ENCODE results near the gene CDH2.

CDH2 gene

DNA sequence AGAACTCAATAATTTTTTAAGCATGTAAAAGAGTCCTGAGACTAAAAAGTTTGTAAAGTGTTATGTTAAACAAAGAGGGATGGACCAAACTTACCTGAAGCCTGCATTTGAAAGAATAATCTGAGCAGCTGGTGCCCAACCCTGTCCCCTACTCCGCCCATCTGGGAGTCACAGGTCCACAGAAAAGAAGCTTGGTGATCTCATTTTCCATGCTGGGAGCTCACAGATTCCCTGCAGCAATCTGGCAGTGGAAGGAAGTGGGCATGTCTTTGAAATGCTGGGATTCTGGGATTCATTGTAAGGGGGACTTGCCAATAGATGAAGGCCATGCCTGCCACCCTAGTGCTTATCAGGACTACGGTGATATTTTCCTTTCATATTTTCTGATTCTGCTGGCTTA is 17.9 kb downstream of the CDH2 start:
- no peak for TF ChIP-seq PAX5 (IDR thresholded peaks at IDR 0.05; ENCODE audit: insufficient read depth, low read length, severe bottlenecking)
- no peak for TF ChIP-seq SPI1 (IDR thresholded peaks at IDR 0.05; ENCODE audit: low read depth, low read length)
- TF ChIP-seq POU2F2 (IDR thresholded peaks at IDR 0.05; ENCODE audit: low read depth, low read length): no peak
- TF ChIP-seq TAF1 (IDR thresholded peaks at IDR 0.05; ENCODE audit: low read depth, low read length): no peak
- no peak for TF ChIP-seq POLR2A (IDR thresholded peaks at IDR 0.05; ENCODE audit: low read depth, low read length)
- no peak for TF ChIP-seq POLR2AphosphoS5 (IDR thresholded peaks at IDR 0.05; ENCODE audit: low read depth, low read length)
- DNase-seq (ENCODE audit: insufficient read length, low spot score) (no peak), FAIRE-seq (no peak)

DNA sequence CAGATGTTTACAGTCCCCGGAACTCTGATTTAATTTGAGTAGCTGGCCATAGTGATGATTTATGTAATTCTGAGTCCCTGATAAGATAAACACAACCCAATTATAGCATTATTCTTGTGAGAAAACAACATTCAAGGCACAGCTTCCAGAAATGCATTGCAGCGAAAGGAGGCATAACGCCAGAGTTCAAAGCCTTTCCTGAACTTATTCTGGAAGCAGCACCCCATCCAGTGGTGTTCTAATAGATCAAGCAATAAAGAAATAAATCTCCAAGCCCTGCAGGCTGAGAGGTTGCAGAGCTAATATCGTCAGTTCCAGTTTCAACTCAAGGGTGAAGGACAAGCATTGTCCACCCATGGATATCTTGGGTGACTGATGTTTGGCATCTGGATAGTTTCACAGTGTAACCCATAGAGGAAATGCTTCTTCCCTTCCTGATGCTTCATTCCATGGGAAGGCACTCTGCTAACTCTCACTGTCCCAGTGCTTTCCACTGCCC is 18.8 kb downstream of the CDH2 start:
- DNase-seq (ENCODE audit: insufficient read length, low spot score): no peak
- no peak for FAIRE-seq
- TF ChIP-seq SPI1 (IDR thresholded peaks at IDR 0.05; ENCODE audit: low read depth, low read length) (no peak), POLR2AphosphoS5 (IDR thresholded peaks at IDR 0.05; ENCODE audit: low read depth, low read length) (no peak), TAF1 (IDR thresholded peaks at IDR 0.05; ENCODE audit: low read depth, low read length) (no peak), POLR2A (IDR thresholded peaks at IDR 0.05; ENCODE audit: low read depth, low read length) (no peak), PAX5 (IDR thresholded peaks at IDR 0.05; ENCODE audit: insufficient read depth, low read length, severe bottlenecking) (no peak), POU2F2 (IDR thresholded peaks at IDR 0.05; ENCODE audit: low read depth, low read length) (no peak)

DNA sequence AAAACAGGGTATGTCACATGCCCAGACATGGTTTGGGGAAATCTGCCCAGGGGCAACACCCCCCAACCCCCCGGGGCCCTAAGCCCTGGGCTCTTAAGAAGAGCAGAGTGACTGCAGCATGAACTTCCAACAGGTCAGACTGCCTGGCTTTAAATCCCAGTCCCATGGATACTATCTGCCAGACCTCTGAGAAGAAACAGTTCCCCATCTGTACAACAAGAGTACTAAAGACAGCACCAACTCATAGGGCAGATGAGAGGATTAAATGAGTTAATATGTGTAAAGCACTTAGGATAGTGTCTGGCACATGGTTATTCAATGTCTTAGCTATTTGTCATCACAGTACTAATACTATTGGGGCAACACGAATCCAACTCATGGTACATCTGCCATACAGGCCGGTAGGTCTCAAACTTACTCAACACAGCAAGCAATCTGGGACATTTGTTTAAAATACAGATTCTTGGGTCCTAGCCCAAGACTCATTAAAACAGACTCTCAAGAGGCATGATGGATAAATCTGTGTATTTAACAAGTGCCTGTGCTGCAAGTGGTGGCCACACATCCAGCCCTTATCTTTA is 23.4 kb downstream of the CDH2 start:
- TF ChIP-seq SPI1 (IDR thresholded peaks at IDR 0.05; ENCODE audit: low read depth, low read length) (no peak), POU2F2 (IDR thresholded peaks at IDR 0.05; ENCODE audit: low read depth, low read length) (no peak), POLR2AphosphoS5 (IDR thresholded peaks at IDR 0.05; ENCODE audit: low read depth, low read length) (no peak), TAF1 (IDR thresholded peaks at IDR 0.05; ENCODE audit: low read depth, low read length) (no peak), PAX5 (IDR thresholded peaks at IDR 0.05; ENCODE audit: insufficient read depth, low read length, severe bottlenecking) (no peak), POLR2A (IDR thresholded peaks at IDR 0.05; ENCODE audit: low read depth, low read length) (no peak)
- no peak for DNase-seq (ENCODE audit: insufficient read length, low spot score)
- no peak for FAIRE-seq

DNA sequence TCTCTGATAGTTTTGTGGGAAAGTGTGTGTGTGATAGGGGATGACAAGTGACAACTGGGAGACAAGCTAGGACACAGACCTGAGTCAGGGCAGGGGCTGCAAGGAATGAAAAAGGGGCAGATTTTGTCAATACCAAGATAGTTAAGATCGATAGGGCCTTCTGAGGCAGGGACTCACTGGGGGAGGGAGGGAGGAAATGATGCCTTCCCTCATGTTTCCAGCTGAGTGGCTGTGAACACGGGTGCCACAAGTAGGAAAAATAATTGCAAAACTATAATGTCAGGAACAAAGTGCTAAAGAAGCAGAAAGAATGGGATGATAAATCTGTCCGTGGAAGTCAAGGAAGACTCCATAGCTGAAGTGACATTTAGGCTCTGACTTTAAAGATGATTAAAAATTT is 24.2 kb downstream of the CDH2 start:
- DNase-seq (ENCODE audit: insufficient read length, low spot score) (no peak), FAIRE-seq (no peak)
- TF ChIP-seq POU2F2 (IDR thresholded peaks at IDR 0.05; ENCODE audit: low read depth, low read length) (no peak), SPI1 (IDR thresholded peaks at IDR 0.05; ENCODE audit: low read depth, low read length) (no peak), POLR2A (IDR thresholded peaks at IDR 0.05; ENCODE audit: low read depth, low read length) (no peak), TAF1 (IDR thresholded peaks at IDR 0.05; ENCODE audit: low read depth, low read length) (no peak), PAX5 (IDR thresholded peaks at IDR 0.05; ENCODE audit: insufficient read depth, low read length, severe bottlenecking) (no peak), POLR2AphosphoS5 (IDR thresholded peaks at IDR 0.05; ENCODE audit: low read depth, low read length) (no peak)

DNA sequence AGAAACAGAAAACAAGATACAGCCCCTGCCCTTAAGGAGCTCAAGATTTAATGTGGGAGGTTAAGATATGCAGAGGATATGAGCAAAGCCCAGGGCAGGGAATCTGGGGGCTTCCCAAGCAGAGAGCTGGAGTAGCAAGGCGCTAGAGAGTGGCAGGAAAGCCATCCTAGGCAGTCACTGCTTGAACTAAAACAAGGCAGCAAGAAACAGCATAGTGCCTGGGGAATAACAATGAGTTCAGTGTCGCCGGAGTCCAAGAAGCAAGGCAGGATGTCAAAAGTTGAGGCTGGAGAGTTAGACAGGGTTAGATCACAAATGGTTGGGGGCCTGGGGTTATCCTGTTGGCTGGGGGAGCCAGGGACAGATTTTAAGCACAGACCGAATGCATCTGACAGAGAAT is 24.6 kb downstream of the CDH2 start:
- TF ChIP-seq POLR2A (IDR thresholded peaks at IDR 0.05; ENCODE audit: low read depth, low read length) (no peak), SPI1 (IDR thresholded peaks at IDR 0.05; ENCODE audit: low read depth, low read length) (no peak), POLR2AphosphoS5 (IDR thresholded peaks at IDR 0.05; ENCODE audit: low read depth, low read length) (no peak), TAF1 (IDR thresholded peaks at IDR 0.05; ENCODE audit: low read depth, low read length) (no peak), PAX5 (IDR thresholded peaks at IDR 0.05; ENCODE audit: insufficient read depth, low read length, severe bottlenecking) (no peak), POU2F2 (IDR thresholded peaks at IDR 0.05; ENCODE audit: low read depth, low read length) (no peak)
- FAIRE-seq (no peak), DNase-seq (ENCODE audit: insufficient read length, low spot score) (no peak)

DNA sequence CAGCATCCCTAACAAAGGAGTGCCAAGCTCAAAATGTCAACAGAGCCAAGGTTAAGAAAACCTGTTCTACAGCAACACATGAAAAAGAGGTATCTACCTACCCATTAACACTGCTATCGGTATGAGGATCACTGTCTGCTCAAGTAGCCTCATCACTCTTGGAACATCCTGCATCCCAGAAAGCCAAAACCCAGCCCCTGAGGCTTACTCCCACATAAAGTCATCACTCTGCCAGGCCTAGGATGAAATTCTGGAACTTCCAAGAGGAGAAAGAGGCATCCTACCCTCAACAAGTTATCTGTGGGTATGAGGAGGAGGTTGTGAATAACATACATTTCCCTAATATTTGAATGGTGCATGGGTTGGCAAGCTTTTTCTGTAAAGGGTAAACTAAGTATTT is 25.5 kb downstream of the CDH2 start:
- DNase-seq (ENCODE audit: insufficient read length, low spot score) (no peak), FAIRE-seq (no peak)
- TF ChIP-seq TAF1 (IDR thresholded peaks at IDR 0.05; ENCODE audit: low read depth, low read length) (no peak), POU2F2 (IDR thresholded peaks at IDR 0.05; ENCODE audit: low read depth, low read length) (no peak), PAX5 (IDR thresholded peaks at IDR 0.05; ENCODE audit: insufficient read depth, low read length, severe bottlenecking) (no peak), POLR2A (IDR thresholded peaks at IDR 0.05; ENCODE audit: low read depth, low read length) (no peak), POLR2AphosphoS5 (IDR thresholded peaks at IDR 0.05; ENCODE audit: low read depth, low read length) (no peak)

DNA sequence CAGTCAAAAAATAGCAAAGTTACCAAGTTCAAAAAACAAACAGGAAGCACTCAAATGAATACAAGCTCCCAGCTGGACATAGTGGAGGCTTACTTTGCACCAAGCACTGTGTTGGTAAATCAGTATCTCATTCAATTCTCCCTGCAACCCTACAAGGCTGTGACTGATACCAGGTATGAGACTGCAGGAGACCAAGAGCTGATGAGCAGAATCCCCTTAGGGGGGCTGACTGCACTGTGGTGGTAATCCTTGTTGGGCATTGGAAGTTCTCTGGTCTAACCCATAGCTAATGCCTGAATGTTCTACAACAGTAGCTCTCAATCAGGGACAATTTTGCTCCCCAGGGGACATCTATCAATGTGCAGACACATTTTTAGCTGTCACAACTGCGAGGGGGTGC is 26.0 kb downstream of the CDH2 start:
- no peak for TF ChIP-seq SPI1 (IDR thresholded peaks at IDR 0.05; ENCODE audit: low read depth, low read length)
- no peak for TF ChIP-seq POLR2AphosphoS5 (IDR thresholded peaks at IDR 0.05; ENCODE audit: low read depth, low read length)
- TF ChIP-seq POU2F2 (IDR thresholded peaks at IDR 0.05; ENCODE audit: low read depth, low read length): no peak
- no peak for DNase-seq (ENCODE audit: insufficient read length, low spot score)
- no peak for FAIRE-seq

DNA sequence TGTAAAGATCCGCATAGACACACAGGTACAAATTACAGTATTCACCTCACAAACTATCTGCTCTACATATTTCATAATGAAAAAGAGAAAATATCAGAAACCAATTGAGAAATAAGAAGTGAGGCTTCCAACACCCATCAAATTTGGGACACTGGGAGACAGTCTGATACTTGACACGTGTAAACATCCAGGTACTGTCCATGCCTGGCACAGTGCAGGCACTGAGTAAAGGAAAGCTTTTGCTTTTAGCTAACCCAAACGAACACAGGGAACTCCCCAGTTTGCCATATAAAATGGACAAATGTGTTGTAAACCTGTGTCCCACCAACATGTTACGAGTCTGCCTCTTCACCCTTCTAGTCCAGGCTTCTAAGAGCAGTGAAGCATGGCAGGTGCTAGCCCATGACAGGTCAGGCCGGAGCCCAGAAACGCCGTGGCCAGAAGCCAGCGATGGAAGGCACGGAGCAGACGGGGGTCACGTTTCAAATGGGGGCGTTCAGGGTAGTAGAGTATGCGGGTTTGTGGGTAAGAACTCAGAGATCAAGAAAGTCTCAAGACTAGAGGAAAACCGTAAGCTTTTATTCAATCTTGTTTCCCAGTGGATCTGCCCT is 27.0 kb downstream of the CDH2 start:
- DNase-seq (ENCODE audit: insufficient read length, low spot score) (no peak), FAIRE-seq (no peak)
- TF ChIP-seq PAX5 (IDR thresholded peaks at IDR 0.05; ENCODE audit: insufficient read depth, low read length, severe bottlenecking): no peak
- no peak for TF ChIP-seq SPI1 (IDR thresholded peaks at IDR 0.05; ENCODE audit: low read depth, low read length)
- no peak for TF ChIP-seq POLR2AphosphoS5 (IDR thresholded peaks at IDR 0.05; ENCODE audit: low read depth, low read length)
- TF ChIP-seq POU2F2 (IDR thresholded peaks at IDR 0.05; ENCODE audit: low read depth, low read length): no peak
- TF ChIP-seq POLR2A (IDR thresholded peaks at IDR 0.05; ENCODE audit: low read depth, low read length): no peak
- no peak for TF ChIP-seq TAF1 (IDR thresholded peaks at IDR 0.05; ENCODE audit: low read depth, low read length)

DNA sequence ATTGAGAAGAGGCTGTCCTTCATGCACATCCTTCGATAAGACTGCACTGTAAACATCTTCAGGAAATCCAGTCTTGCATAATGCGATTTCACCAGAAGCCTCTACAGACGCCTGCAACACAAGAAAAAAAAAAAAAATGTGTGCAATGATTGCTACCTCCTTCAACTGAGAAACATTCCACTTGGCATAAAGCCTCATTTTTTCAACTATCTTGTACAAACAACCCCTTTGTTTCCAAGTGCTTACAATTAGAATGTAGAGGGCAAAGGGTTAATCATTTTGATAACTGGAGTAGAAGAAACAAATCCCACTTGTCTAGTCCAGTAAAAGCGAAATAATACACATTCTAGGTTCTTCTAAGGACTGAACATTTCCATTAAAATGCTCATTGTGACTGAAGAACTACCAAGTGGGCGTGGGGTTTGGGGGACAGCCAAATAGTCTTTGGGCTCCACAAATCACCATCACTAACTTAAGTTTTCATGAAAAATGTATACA is 29.2 kb downstream of the CDH2 start:
- no peak for FAIRE-seq
- no peak for DNase-seq (ENCODE audit: insufficient read length, low spot score)
- no peak for TF ChIP-seq POLR2A (IDR thresholded peaks at IDR 0.05; ENCODE audit: low read depth, low read length)
- no peak for TF ChIP-seq SPI1 (IDR thresholded peaks at IDR 0.05; ENCODE audit: low read depth, low read length)
- TF ChIP-seq TAF1 (IDR thresholded peaks at IDR 0.05; ENCODE audit: low read depth, low read length): no peak
- TF ChIP-seq POLR2AphosphoS5 (IDR thresholded peaks at IDR 0.05; ENCODE audit: low read depth, low read length): no peak
- no peak for TF ChIP-seq PAX5 (IDR thresholded peaks at IDR 0.05; ENCODE audit: insufficient read depth, low read length, severe bottlenecking)
- TF ChIP-seq POU2F2 (IDR thresholded peaks at IDR 0.05; ENCODE audit: low read depth, low read length): no peak

Data from GM12891 (cell line).